ENCODE measurements around the gene IFT25. TPM values are rescaled to one million over a fixed set of nuclear protein-coding genes. Genes with fewer than 3 reads are reported as not detected.

Gene IFT25
- total RNA-seq, 3 donors from 2014 or later (not counting 1 experiment from before 2014, with no cell fraction given): 41.5 to 54.6 (median 41.6) TPM

- DNase-seq (no peak), ATAC-seq (no peak)
- no peak for TF ChIP-seq CTCF (IDR thresholded peaks at IDR 0.05)
- intact Hi-C loops (cut with micrococcal nuclease): no loop called here
- no peak overlapping the region for H3K4me3 Mint-ChIP-seq
- WGBS (ENCODE audit: insufficient coverage): 79% methylated on average over 4 of the region's 4 CpGs
- Histone ChIP-seq H3K27ac (ENCODE audit: low read length) (no peak overlapping the region), H3K36me3 (ENCODE audit: control insufficient read depth, insufficient read depth, low read length) (peaks cover 44% of the 10 kb centered on the region), H3K27me3 (ENCODE audit: control insufficient read depth, insufficient read depth, low read length) (no peaks in the 10 kb centered on the region), H3K9me3 (ENCODE audit: control insufficient read depth, insufficient read depth, low read length) (no peaks in the 10 kb centered on the region), H3K4me1 (ENCODE audit: control insufficient read depth, insufficient read depth, low read length) (no peaks in the 10 kb centered on the region), H3K4me3 (ENCODE audit: low read length) (no peak overlapping the region)
- H3K36me3 Mint-ChIP-seq: peaks cover 11% of the 10 kb centered on the region
- no peaks in the 10 kb centered on the region for H3K27me3 Mint-ChIP-seq (ENCODE audit: low read depth in 2 of 2)
- H3K9me3 Mint-ChIP-seq: no peaks in the 10 kb centered on the region
- H3K4me1 Mint-ChIP-seq: no peaks in the 10 kb centered on the region
- H3K27ac Mint-ChIP-seq: no peak overlapping the region
Measured at GRCh38 chr1:53963460-53963859, 18.0 kb upstream of the IFT25 start.

GRCh38 chr1:53962395-53962794 is 16.9 kb upstream of the IFT25 start:
- Mint-ChIP-seq H3K36me3 (peaks cover 11% of the 10 kb centered on the region), H3K27me3 (ENCODE audit: low read depth in 2 of 2) (no peaks in the 10 kb centered on the region), H3K27ac (no peak overlapping the region), H3K4me3 (no peak overlapping the region), H3K4me1 (peaks cover 0 to 2% of the 10 kb centered on the region in 2 donors), H3K9me3 (no peaks in the 10 kb centered on the region)
- Histone ChIP-seq H3K27me3 (ENCODE audit: control insufficient read depth, insufficient read depth, low read length) (no peaks in the 10 kb centered on the region), H3K36me3 (ENCODE audit: control insufficient read depth, insufficient read depth, low read length) (peaks cover 39% of the 10 kb centered on the region), H3K4me3 (ENCODE audit: low read length) (no peak overlapping the region), H3K4me1 (ENCODE audit: control insufficient read depth, insufficient read depth, low read length) (no peaks in the 10 kb centered on the region), H3K27ac (ENCODE audit: low read length) (no peak overlapping the region), H3K9me3 (ENCODE audit: control insufficient read depth, insufficient read depth, low read length) (no peaks in the 10 kb centered on the region)
- no peak for TF ChIP-seq CTCF (IDR thresholded peaks at IDR 0.05)
- WGBS (ENCODE audit: insufficient coverage): 94% methylated on average over 3 of the region's 4 CpGs
- DNase-seq: no peak
- no peak for ATAC-seq
- intact Hi-C loops (cut with micrococcal nuclease): no loop called here

GRCh38 chr1:53959664-53960250 is 14.3 kb upstream of the IFT25 start:
- H3K36me3 Mint-ChIP-seq: no peaks in the 10 kb centered on the region
- H3K4me1 Mint-ChIP-seq: peaks cover 0 to 10% of the 10 kb centered on the region in 2 donors
- no peaks in the 10 kb centered on the region for H3K4me1 ChIP-seq (ENCODE audit: control insufficient read depth, insufficient read depth, low read length)
- ATAC-seq: peak; percentile 78 to 90 (median 78)
- H3K27me3 Mint-ChIP-seq (ENCODE audit: low read depth in 2 of 2): no peaks in the 10 kb centered on the region
- TF ChIP-seq CTCF (IDR thresholded peaks at IDR 0.05): peak; percentile 76
- no peaks in the 10 kb centered on the region for H3K27me3 ChIP-seq (ENCODE audit: control insufficient read depth, insufficient read depth, low read length)
- intact Hi-C loops (cut with micrococcal nuclease): loop anchor here (1.0 kb wide), 2 partner anchors 81 to 98 kb away; no protein-coding TSS in a partner anchor
- no peak overlapping the region for H3K4me3 ChIP-seq (ENCODE audit: low read length)
- no peaks in the 10 kb centered on the region for H3K9me3 Mint-ChIP-seq
- H3K36me3 ChIP-seq (ENCODE audit: control insufficient read depth, insufficient read depth, low read length): peaks cover 33% of the 10 kb centered on the region
- no peak overlapping the region for H3K27ac Mint-ChIP-seq
- H3K4me3 Mint-ChIP-seq: no peak overlapping the region
- peak in 1 of 2 donors; percentile 72 for DNase-seq
- no peak overlapping the region for H3K27ac ChIP-seq (ENCODE audit: low read length)
- no peaks in the 10 kb centered on the region for H3K9me3 ChIP-seq (ENCODE audit: control insufficient read depth, insufficient read depth, low read length)

All from natural killer cell (primary cell).